ENCODE results near the gene EML2. TPM values are rescaled to one million over a fixed set of nuclear protein-coding genes. Genes with fewer than 3 reads are reported as not detected.

The EML2 gene
- total RNA-seq, 2 donors from 2014 or later: 21.7 to 34.8 TPM

GRCh38 chr19:45591004-45591637 lies 48.1 kb downstream of the EML2 start:
- ATAC-seq (ENCODE audit: insufficient number of reproducible peaks, low FRiP score, low read depth) (no peak), DNase-seq (ENCODE audit: low spot score) (no peak)
- TF ChIP-seq CTCF (IDR thresholded peaks at IDR 0.05): no peak
- no peaks in the 10 kb centered on the region for H3K9me3 ChIP-seq
- no peaks in the 10 kb centered on the region for H3K4me1 ChIP-seq (ENCODE audit: control insufficient read depth in 1 of 2, low read depth in 2 of 2)
- H3K36me3 ChIP-seq: no peaks in the 10 kb centered on the region
- H3K27me3 ChIP-seq (replicated peaks; ENCODE audit: insufficient read depth): no peaks in the 10 kb centered on the region
- no peak overlapping the region for H3K27ac ChIP-seq
- H3K4me3 ChIP-seq: no peak overlapping the region

GRCh38 chr19:45590300-45591003 lies 48.7 kb downstream of the EML2 start:
- no peak for DNase-seq (ENCODE audit: low spot score)
- no peak for ATAC-seq (ENCODE audit: insufficient number of reproducible peaks, low FRiP score, low read depth)
- H3K9me3 ChIP-seq: no peaks in the 10 kb centered on the region
- H3K4me1 ChIP-seq (ENCODE audit: control insufficient read depth in 1 of 2, low read depth in 2 of 2): peaks cover 0 to 1% of the 10 kb centered on the region in 2 donors
- H3K36me3 ChIP-seq: no peaks in the 10 kb centered on the region
- TF ChIP-seq CTCF (IDR thresholded peaks at IDR 0.05): no peak
- H3K4me3 ChIP-seq: no peak overlapping the region
- H3K27ac ChIP-seq: no peak overlapping the region
- no peaks in the 10 kb centered on the region for H3K27me3 ChIP-seq (replicated peaks; ENCODE audit: insufficient read depth)

- Histone ChIP-seq H3K4me1 (ENCODE audit: control insufficient read depth in 1 of 2, low read depth in 2 of 2) (peaks cover 0 to 6% of the 10 kb centered on the region in 2 donors), H3K36me3 (no peaks in the 10 kb centered on the region), H3K27me3 (replicated peaks; ENCODE audit: insufficient read depth) (no peaks in the 10 kb centered on the region), H3K9me3 (no peaks in the 10 kb centered on the region), H3K4me3 (no peak overlapping the region), H3K27ac (no peak overlapping the region)
- ATAC-seq (ENCODE audit: insufficient number of reproducible peaks, low FRiP score, low read depth) (no peak), DNase-seq (ENCODE audit: low spot score) (no peak)
- no peak for TF ChIP-seq CTCF (IDR thresholded peaks at IDR 0.05)
Measured at GRCh38 chr19:45589768-45590167, 49.4 kb downstream of the EML2 start.

GRCh38 chr19:45587873-45588272 lies 51.3 kb downstream of the EML2 start:
- Histone ChIP-seq H3K4me1 (ENCODE audit: control insufficient read depth in 1 of 2, low read depth in 2 of 2) (peaks cover 5 to 12% of the 10 kb centered on the region in 2 donors), H3K27ac (no peak overlapping the region), H3K36me3 (no peaks in the 10 kb centered on the region), H3K4me3 (no peak overlapping the region), H3K9me3 (no peaks in the 10 kb centered on the region), H3K27me3 (replicated peaks; ENCODE audit: insufficient read depth) (no peaks in the 10 kb centered on the region)
- no peak for ATAC-seq (ENCODE audit: insufficient number of reproducible peaks, low FRiP score, low read depth)
- no peak for DNase-seq (ENCODE audit: low spot score)
- TF ChIP-seq CTCF (IDR thresholded peaks at IDR 0.05): no peak

GRCh38 chr19:45585158-45585577 lies 54.0 kb downstream of the EML2 start:
- Histone ChIP-seq H3K4me3 (peak overlapping the region; percentile 96), H3K36me3 (no peaks in the 10 kb centered on the region), H3K4me1 (ENCODE audit: control insufficient read depth in 1 of 2, low read depth in 2 of 2) (peaks cover 5 to 12% of the 10 kb centered on the region in 2 donors), H3K9me3 (no peaks in the 10 kb centered on the region), H3K27ac (peak overlapping the region; percentile 96 to 97), H3K27me3 (replicated peaks; ENCODE audit: insufficient read depth) (no peaks in the 10 kb centered on the region)
- DNase-seq (ENCODE audit: low spot score) (no peak), ATAC-seq (ENCODE audit: insufficient number of reproducible peaks, low FRiP score, low read depth) (no peak)
- no peak for TF ChIP-seq CTCF (IDR thresholded peaks at IDR 0.05)
